DND-41 (cell line): ENCODE data around the gene ANP32B.

Experiments used
- CTCF ChIP-seq: IDR thresholded peaks from 2 replicates; pipeline ENCODE4 v1.5.1; 2012; ENCODE audit warnings: borderline replicate concordance, low read length, moderate library complexity, mild to moderate bottlenecking; ENCODE audit not compliant: poor library complexity, severe bottlenecking; ENCODE audit errors: extremely low read depth
- EZH2 ChIP-seq: IDR thresholded peaks from 3 replicates; pipeline ENCODE4 v1.6.1; 2012; ENCODE audit warnings: borderline replicate concordance, low read depth, mild to moderate bottlenecking, moderate library complexity, low read length, inconsistent platforms; ENCODE audit not compliant: severe bottlenecking

DNA sequence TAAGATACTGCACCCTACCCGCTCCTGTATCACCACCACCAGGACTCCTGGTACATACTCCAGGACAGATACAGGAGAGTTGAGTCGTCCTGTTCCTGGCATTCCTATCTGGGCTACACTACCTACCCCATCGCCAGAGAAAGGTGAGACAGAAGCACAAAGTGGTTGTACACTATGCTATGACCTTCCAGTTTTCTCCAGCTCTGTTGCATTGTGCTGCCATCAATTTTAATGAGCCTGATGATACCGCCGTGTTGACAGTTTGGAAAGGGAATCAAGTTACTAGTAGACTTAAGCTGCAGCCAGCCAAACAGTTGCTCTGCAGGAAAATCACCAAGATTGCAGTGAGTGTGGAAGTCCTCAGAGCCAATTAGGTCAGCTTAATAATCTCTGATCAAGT is 35.2 kb downstream of the ANP32B start:
- TF ChIP-seq CTCF: no peak
- no peak for TF ChIP-seq EZH2
